ENCODE results near the gene DNAJC6. TPM values are rescaled to one million over a fixed set of nuclear protein-coding genes. Genes with fewer than 3 reads are reported as not detected.
A peak's percentile ranks its signal among the peaks of the same experiment; 100 is the strongest.
"Not testable (repeated sequence)": the region's sequence is repeated elsewhere in the genome, so short reads cannot be mapped to it uniquely, and the experiment has no call there.

Gene DNAJC6
- total RNA-seq, 6 experiments from 2014 or later, result 0.46 to 2.9 (median 1.2) TPM

DNA sequence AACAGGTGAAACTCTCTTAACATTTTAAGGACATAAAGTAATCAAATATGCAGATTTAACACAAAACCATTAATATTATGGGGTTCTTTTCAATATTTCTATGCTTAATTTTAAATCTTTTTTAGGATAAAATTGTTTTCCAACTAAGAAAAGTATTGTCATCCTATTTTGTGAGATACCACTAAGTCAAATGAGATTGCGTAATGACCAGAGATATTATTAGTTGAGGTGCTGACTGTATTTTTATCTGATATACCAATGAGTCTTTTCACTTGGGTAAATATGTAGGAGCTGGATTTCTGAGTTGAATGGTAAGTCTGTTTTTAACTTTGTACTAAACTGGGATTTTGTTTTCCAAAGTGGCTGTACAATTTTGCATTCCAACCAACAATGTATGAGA is 136.5 kb downstream of the DNAJC6 start:
- intact Hi-C loops (cut with DNase I), result no loop called here
- Histone ChIP-seq H3K36me3 (no peaks in the 10 kb centered on the region), H3K4me1 (no peaks in the 10 kb centered on the region), H3K27ac (no peak overlapping the region), H3K9me3 (no peaks in the 10 kb centered on the region), H3K4me3 (no peak overlapping the region), H3K27me3 (no peaks in the 10 kb centered on the region)
- WGBS (ENCODE audit: insufficient coverage, low coverage, low lambda C conversion rate, missing lambda C conversion rate), result 94% methylated on average over 1 of the region's 1 CpG
- DNase-seq (no peak), ATAC-seq (no peak)
- TF ChIP-seq POLR2A (IDR thresholded peaks at IDR 0.05), result no peak
- TF ChIP-seq, protein P1, sequence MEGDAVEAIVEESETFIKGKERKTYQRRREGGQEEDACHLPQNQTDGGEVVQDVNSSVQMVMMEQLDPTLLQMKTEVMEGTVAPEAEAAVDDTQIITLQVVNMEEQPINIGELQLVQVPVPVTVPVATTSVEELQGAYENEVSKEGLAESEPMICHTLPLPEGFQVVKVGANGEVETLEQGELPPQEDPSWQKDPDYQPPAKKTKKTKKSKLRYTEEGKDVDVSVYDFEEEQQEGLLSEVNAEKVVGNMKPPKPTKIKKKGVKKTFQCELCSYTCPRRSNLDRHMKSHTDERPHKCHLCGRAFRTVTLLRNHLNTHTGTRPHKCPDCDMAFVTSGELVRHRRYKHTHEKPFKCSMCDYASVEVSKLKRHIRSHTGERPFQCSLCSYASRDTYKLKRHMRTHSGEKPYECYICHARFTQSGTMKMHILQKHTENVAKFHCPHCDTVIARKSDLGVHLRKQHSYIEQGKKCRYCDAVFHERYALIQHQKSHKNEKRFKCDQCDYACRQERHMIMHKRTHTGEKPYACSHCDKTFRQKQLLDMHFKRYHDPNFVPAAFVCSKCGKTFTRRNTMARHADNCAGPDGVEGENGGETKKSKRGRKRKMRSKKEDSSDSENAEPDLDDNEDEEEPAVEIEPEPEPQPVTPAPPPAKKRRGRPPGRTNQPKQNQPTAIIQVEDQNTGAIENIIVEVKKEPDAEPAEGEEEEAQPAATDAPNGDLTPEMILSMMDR (IDR thresholded peaks at IDR 0.05), result no peak

DNA sequence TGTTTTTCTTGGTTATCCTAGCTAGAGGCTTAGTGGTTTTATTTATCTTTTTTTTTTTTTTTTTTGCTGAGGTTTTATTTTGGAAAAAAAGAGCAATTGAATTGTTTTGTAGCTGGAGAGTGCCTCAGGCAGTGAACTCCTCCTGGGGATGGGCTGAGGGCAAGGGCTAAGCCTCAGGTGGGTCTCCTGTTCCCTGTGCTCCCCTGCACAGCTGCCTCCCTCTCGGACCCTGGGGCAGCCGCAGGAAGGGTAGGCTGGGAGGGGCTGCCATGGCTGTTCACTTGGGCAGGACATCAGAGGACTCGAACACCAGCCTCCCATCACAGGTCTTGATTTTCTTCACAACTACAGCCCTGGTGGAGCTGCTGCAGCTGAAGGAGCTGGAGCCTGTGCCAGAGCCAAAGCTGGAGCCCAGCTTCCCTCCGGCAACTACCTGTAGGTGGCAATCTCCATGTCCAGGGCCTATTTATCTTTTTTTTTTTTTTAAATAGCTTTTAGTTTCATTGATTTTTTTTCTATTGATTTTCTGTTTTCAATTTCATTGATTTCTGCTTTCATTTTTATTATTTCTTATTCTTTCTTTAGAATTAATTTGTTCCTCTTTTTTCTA is 140.0 kb downstream of the DNAJC6 start:
- H3K27ac ChIP-seq, result no peak overlapping the region
- H3K4me3 ChIP-seq, result no peak overlapping the region
- TF ChIP-seq, protein P1 (IDR thresholded peaks at IDR 0.05), result peak in 3 of 4 donors; percentile 36 to 56 (median 54)
- TF ChIP-seq POLR2A (IDR thresholded peaks at IDR 0.05), result no peak
- WGBS (ENCODE audit: insufficient coverage, low coverage, low lambda C conversion rate, missing lambda C conversion rate), result 57% methylated on average over 1 of the region's 4 CpGs
- no peaks in the 10 kb centered on the region for H3K36me3 ChIP-seq
- intact Hi-C loops (cut with DNase I), result no loop called here
- no peaks in the 10 kb centered on the region for H3K4me1 ChIP-seq
- peak; percentile 74 to 80 (median 78) for ATAC-seq
- no peaks in the 10 kb centered on the region for H3K9me3 ChIP-seq
- peak in 2 of 3 donors; percentile 33 to 57 for DNase-seq
- H3K27me3 ChIP-seq, result no peaks in the 10 kb centered on the region

DNA sequence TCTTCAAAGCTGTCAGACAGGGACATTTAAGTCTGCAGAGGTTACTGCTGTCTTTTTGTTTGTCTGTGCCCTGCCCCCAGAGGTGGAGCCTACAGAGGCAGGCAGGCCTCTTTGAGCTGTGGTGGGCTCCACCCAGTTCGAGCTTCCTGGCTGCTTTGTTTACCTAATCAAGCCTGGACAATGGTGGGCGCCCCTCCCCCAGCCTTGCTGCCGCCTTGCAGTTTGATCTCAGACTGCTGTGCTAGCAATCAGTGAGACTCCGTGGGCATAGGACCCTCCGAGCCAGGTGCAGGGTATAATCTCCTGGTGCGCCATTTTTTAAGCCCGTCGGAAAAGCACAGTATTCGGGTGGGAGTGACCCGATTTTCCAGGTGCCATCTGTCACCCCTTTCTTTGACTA is 146.3 kb downstream of the DNAJC6 start:
- peaks cover 0 to 10% (median 0%) of the 10 kb centered on the region in 4 donors for H3K4me1 ChIP-seq
- H3K36me3 ChIP-seq; H3K4me3 ChIP-seq; ATAC-seq; H3K27ac ChIP-seq; intact Hi-C loops (cut with DNase I); H3K9me3 ChIP-seq; H3K27me3 ChIP-seq; DNase-seq: not testable (repeated sequence)
- 97% methylated on average over 4 of the region's 10 CpGs for WGBS (ENCODE audit: insufficient coverage, low coverage, low lambda C conversion rate, missing lambda C conversion rate)

DNA sequence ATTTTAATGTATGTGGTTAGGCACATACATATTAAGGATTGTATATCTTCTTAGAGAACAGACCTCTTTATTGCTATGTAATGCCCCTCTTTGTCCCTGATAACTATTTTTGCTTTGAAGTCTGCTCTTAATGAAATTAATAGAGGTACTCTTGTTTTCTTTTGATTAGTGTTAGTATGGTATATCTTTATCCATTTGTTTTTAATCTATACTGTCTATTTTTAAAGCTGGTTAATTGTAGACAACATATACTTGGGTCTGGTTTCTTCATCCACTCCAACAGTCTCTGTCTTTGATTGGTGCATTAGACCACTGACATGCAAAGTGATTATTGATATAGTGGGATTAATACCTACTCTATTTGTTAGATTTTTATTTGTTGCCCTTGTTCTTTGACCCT is 147.1 kb downstream of the DNAJC6 start:
- no peak overlapping the region for H3K4me3 ChIP-seq
- ATAC-seq (no peak), DNase-seq (no peak)
- no peak for TF ChIP-seq POLR2A (IDR thresholded peaks at IDR 0.05)
- TF ChIP-seq, protein P1 (IDR thresholded peaks at IDR 0.05), result no peak
- no peaks in the 10 kb centered on the region for H3K36me3 ChIP-seq
- no peak overlapping the region for H3K27ac ChIP-seq
- intact Hi-C loops (cut with DNase I), result no loop called here
- peaks cover 0 to 10% (median 0%) of the 10 kb centered on the region in 4 donors for H3K4me1 ChIP-seq
- H3K9me3 ChIP-seq, result no peaks in the 10 kb centered on the region
- H3K27me3 ChIP-seq, result no peaks in the 10 kb centered on the region

DNA sequence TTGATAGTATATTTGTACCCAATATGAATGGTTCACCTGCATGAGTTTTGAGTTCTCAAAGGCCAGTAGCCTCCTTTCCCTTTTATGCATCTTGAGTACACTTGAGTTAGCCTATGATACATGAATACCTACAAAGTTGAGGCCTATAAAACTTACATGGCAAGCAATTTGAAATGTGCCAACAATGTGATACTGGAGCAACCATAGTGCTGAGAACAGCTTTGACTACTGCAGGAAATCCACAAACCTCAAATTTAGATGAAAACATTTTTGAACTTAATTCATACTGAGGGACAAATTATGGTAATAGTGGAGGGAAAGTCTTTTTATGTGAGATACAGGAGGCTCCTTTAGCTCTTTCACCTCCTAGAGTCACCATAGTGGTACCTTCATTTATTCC is 148.5 kb downstream of the DNAJC6 start:
- Histone ChIP-seq H3K4me3 (no peak overlapping the region), H3K4me1 (peaks cover 0 to 10% (median 0%) of the 10 kb centered on the region in 4 donors), H3K27ac (no peak overlapping the region), H3K9me3 (no peaks in the 10 kb centered on the region), H3K36me3 (no peaks in the 10 kb centered on the region), H3K27me3 (no peaks in the 10 kb centered on the region)
- intact Hi-C loops (cut with DNase I), result no loop called here
- ATAC-seq, result no peak
- DNase-seq, result no peak
- TF ChIP-seq POLR2A (IDR thresholded peaks at IDR 0.05), result no peak
- TF ChIP-seq, protein P1 (IDR thresholded peaks at IDR 0.05), result no peak
